NCI-H446 treated with DMSO at 0.1 percent for 48 hours (cell line): ENCODE results near the gene DOK6.
A peak's percentile ranks its signal among the peaks of the same experiment; 100 is the strongest.
"Not testable (repeated sequence)": the region's sequence is repeated elsewhere in the genome, so short reads cannot be mapped to it uniquely, and the experiment has no call there.

ENCODE experiments used
- DNase-seq: peaks from one replicate; lab custom pipeline; 2025; lab: John Stamatoyannopoulos, UW

The DOK6 gene

GRCh38 chr18:69626643-69627242, 226.1 kb downstream of the DOK6 start:
- no peak for DNase-seq

GRCh38 chr18:69628774-69629359, 228.2 kb downstream of the DOK6 start:
- DNase-seq, result peak; percentile 46

GRCh38 chr18:69631281-69631680, 230.6 kb downstream of the DOK6 start:
- no peak for DNase-seq

GRCh38 chr18:69635482-69635881, 234.8 kb downstream of the DOK6 start:
- DNase-seq, result no peak

GRCh38 chr18:69636529-69637301, 236.0 kb downstream of the DOK6 start:
- no peak for DNase-seq

GRCh38 chr18:69638056-69638455, 237.4 kb downstream of the DOK6 start:
- no peak for DNase-seq

GRCh38 chr18:69647702-69648101, 247.0 kb downstream of the DOK6 start:
- no peak for DNase-seq

- DNase-seq, result no peak
Measured at GRCh38 chr18:69648486-69648885, 247.8 kb downstream of the DOK6 start.

GRCh38 chr18:69649684-69650083, 249.0 kb downstream of the DOK6 start:
- DNase-seq, result no peak

- DNase-seq, result no peak
Measured at GRCh38 chr18:69651243-69651642, 250.6 kb downstream of the DOK6 start.

GRCh38 chr18:69655816-69656215, 255.1 kb downstream of the DOK6 start:
- no peak for DNase-seq

GRCh38 chr18:69658103-69658502, 257.4 kb downstream of the DOK6 start:
- no peak for DNase-seq

- no peak for DNase-seq
Measured at GRCh38 chr18:69658685-69659084, 258.0 kb downstream of the DOK6 start.

- DNase-seq, result no peak
Measured at GRCh38 chr18:69659142-69659651, 258.5 kb downstream of the DOK6 start.

- DNase-seq, result not testable (repeated sequence)
Measured at GRCh38 chr18:69662090-69662489, 261.4 kb downstream of the DOK6 start.

- no peak for DNase-seq
Measured at GRCh38 chr18:69664399-69664798, 263.7 kb downstream of the DOK6 start.

- DNase-seq, result no peak
Measured at GRCh38 chr18:69674292-69674877, 273.7 kb downstream of the DOK6 start.

- DNase-seq, result no peak
Measured at GRCh38 chr18:69674966-69675365, 274.3 kb downstream of the DOK6 start.

GRCh38 chr18:69677595-69677994, 276.9 kb downstream of the DOK6 start:
- DNase-seq, result no peak

- DNase-seq, result no peak
Measured at GRCh38 chr18:69680123-69680522, 279.4 kb downstream of the DOK6 start.

- DNase-seq, result no peak
Measured at GRCh38 chr18:69683176-69683575, 282.5 kb downstream of the DOK6 start.

- no peak for DNase-seq
Measured at GRCh38 chr18:69684789-69685188, 284.1 kb downstream of the DOK6 start.

- DNase-seq, result no peak
Measured at GRCh38 chr18:69686861-69687260, 286.2 kb downstream of the DOK6 start.
